ENCODE data around the gene POLR2E. TPM values are rescaled to one million over a fixed set of nuclear protein-coding genes. Genes with fewer than 3 reads are reported as not detected.
A peak's percentile ranks its signal among the peaks of the same experiment; 100 is the strongest.
"Not testable (repeated sequence)": the region's sequence is repeated elsewhere in the genome, so short reads cannot be mapped to it uniquely, and the experiment has no call there.

POLR2E gene
- total RNA-seq, 4 donors from 2014 or later: 81.6 to 136 (median 121) TPM

DNA sequence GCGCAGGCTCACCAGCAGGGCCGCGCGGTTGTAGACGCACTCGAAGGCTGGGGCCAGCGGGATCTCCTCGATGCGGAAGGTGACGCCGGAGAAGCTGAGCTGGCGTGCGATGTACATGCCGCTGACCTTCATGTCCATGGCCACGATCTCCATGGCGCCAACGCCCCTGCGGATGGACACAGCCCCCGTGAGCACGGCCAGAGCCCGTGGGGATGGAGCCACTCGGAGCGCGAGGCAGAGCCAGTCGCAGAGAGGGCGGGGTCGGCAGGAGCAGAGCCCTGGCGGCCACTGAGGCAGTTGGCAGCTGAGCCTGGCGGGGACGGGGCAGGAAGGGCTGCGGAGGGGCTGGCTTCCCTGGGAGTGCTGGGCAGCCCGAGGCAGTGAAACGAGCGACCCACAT, 23.8 kb upstream of the POLR2E start:
- DNase-seq (ENCODE audit: low spot score in 2 of 2): no peak
- no peak overlapping the region for H3K4me3 ChIP-seq
- H3K27me3 ChIP-seq: no peaks in the 10 kb centered on the region
- no peak for TF ChIP-seq EP300 (IDR thresholded peaks at IDR 0.05)
- TF ChIP-seq POLR2A (IDR thresholded peaks at IDR 0.05): no peak
- TF ChIP-seq, protein P1, sequence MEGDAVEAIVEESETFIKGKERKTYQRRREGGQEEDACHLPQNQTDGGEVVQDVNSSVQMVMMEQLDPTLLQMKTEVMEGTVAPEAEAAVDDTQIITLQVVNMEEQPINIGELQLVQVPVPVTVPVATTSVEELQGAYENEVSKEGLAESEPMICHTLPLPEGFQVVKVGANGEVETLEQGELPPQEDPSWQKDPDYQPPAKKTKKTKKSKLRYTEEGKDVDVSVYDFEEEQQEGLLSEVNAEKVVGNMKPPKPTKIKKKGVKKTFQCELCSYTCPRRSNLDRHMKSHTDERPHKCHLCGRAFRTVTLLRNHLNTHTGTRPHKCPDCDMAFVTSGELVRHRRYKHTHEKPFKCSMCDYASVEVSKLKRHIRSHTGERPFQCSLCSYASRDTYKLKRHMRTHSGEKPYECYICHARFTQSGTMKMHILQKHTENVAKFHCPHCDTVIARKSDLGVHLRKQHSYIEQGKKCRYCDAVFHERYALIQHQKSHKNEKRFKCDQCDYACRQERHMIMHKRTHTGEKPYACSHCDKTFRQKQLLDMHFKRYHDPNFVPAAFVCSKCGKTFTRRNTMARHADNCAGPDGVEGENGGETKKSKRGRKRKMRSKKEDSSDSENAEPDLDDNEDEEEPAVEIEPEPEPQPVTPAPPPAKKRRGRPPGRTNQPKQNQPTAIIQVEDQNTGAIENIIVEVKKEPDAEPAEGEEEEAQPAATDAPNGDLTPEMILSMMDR (IDR thresholded peaks at IDR 0.05): no peak
- WGBS, 2 donors: 90 to 94% methylated on average over 33 to 34 of the region's 34 CpGs
- no peak overlapping the region for H3K27ac ChIP-seq
- H3K36me3 ChIP-seq: peaks cover 0 to 100% (median 40%) of the 10 kb centered on the region in 3 donors
- no peaks in the 10 kb centered on the region for H3K9me3 ChIP-seq
- peaks cover 0 to 17% (median 1%) of the 10 kb centered on the region in 4 donors for H3K4me1 ChIP-seq

- no peak for TF ChIP-seq POLR2A (IDR thresholded peaks at IDR 0.05)
- TF ChIP-seq, protein P1 (IDR thresholded peaks at IDR 0.05): no peak
- TF ChIP-seq EP300 (IDR thresholded peaks at IDR 0.05): no peak
- Histone ChIP-seq H3K36me3 (peaks cover 0 to 91% (median 38%) of the 10 kb centered on the region in 3 donors), H3K27me3 (no peaks in the 10 kb centered on the region), H3K4me3 (no peak overlapping the region), H3K4me1 (peaks cover 0 to 19% (median 11%) of the 10 kb centered on the region in 4 donors), H3K9me3 (no peaks in the 10 kb centered on the region), H3K27ac (no peak overlapping the region)
- WGBS, 2 donors: 96 to 99% methylated on average over 14 to 15 of the region's 16 CpGs
- DNase-seq (ENCODE audit: low spot score in 2 of 2): no peak
Observed at GRCh38 chr19:1117654-1118053, 22.5 kb upstream of the POLR2E start.

DNA sequence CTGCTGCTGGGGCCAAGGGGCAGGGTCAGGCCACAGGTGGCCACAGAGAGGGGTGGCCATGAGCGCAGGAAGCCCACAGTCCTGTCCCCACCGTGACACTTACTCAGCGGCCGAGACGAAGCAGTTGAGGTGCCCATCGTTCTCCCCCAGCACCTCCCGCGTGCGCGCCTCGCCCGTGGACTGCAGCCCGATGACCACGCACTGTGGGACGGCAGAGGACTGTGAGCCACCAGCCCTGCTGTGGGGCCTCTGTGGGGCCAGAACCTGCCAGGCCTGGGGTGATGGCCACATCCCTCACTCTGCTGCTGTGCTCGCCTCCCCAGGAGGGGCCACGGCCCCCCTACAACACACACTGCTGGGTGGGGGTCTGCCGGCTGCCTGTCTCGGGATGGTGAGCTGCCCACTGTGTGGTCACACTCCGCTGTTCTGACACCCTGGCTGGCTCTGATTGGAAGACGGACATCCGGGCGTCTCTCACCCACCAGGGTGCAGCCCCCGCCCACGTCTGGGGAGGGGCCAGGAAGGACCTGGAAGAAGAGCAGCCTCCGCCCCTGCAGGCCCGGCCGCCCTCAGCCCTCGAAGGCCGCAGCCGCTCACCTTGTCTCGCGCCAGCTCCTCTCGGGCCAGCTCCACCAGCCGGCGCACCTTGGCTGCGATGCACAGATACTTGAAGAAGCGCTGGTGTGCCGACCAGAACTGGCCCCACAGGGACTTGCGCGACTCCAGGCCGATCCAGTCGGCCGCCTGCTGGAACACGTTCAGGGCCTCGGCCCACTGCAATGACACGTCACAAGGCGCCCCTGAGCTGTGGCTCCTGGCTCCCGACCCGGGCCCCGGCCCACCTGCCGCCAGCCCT, 21.8 kb upstream of the POLR2E start:
- Histone ChIP-seq H3K36me3 (peaks cover 0 to 91% (median 38%) of the 10 kb centered on the region in 3 donors), H3K9me3 (no peaks in the 10 kb centered on the region), H3K4me1 (peaks cover 0 to 26% (median 15%) of the 10 kb centered on the region in 4 donors), H3K27me3 (no peaks in the 10 kb centered on the region), H3K27ac (no peak overlapping the region), H3K4me3 (no peak overlapping the region)
- DNase-seq (ENCODE audit: low spot score in 2 of 2): no peak
- TF ChIP-seq POLR2A (IDR thresholded peaks at IDR 0.05) (no peak), EP300 (IDR thresholded peaks at IDR 0.05) (no peak)
- TF ChIP-seq, protein P1 (IDR thresholded peaks at IDR 0.05): no peak
- 91 to 92% methylated on average over 46 of the region's 52 CpGs for WGBS, 2 donors

- H3K9me3 ChIP-seq: no peaks in the 10 kb centered on the region
- H3K36me3 ChIP-seq: peaks cover 0 to 91% (median 37%) of the 10 kb centered on the region in 3 donors
- peaks cover 0 to 37% (median 15%) of the 10 kb centered on the region in 4 donors for H3K4me1 ChIP-seq
- no peak for TF ChIP-seq EP300 (IDR thresholded peaks at IDR 0.05)
- TF ChIP-seq, protein P1 (IDR thresholded peaks at IDR 0.05): no peak
- no peak for TF ChIP-seq POLR2A (IDR thresholded peaks at IDR 0.05)
- H3K27ac ChIP-seq: peak overlapping the region in 1 of 4 donors; percentile 14
- no peak for DNase-seq (ENCODE audit: low spot score in 2 of 2)
- H3K4me3 ChIP-seq: no peak overlapping the region
- H3K27me3 ChIP-seq: no peaks in the 10 kb centered on the region
- WGBS, 2 donors: 85 to 86% methylated on average over 33 to 35 of the region's 35 CpGs
Observed at GRCh38 chr19:1115646-1116420, 20.7 kb upstream of the POLR2E start.

GRCh38 chr19:1114728-1115127, 19.6 kb upstream of the POLR2E start:
- Histone ChIP-seq H3K36me3 (peaks cover 0 to 91% (median 34%) of the 10 kb centered on the region in 3 donors), H3K27ac (peak overlapping the region in 1 of 4 donors; percentile 93), H3K4me1 (peaks cover 0 to 41% (median 15%) of the 10 kb centered on the region in 4 donors)
- WGBS, 2 donors: 94 to 95% methylated on average over 9 of the region's 9 CpGs
- H3K9me3 ChIP-seq; H3K4me3 ChIP-seq; DNase-seq (ENCODE audit: low spot score in 2 of 2); H3K27me3 ChIP-seq: not testable (repeated sequence)
